Calu3 (cell line): ENCODE results near the gene CDH13. TPM values are rescaled to one million over a fixed set of nuclear protein-coding genes. Genes with fewer than 3 reads are reported as not detected.

ENCODE experiments used
- BruUV-seq: library from RNA; stranded (reverse); fragments of 400-500 nt; replicated peaks from 2 replicates; lab custom pipeline; 2021; lab: Mats Ljungman, UMichigan
- CTCF ChIA-PET: fragments of 300-600 bp; sonication (Branson Sonifier 250); formaldehyde crosslinking; loops from one replicate; lab custom pipeline; 2022; ENCODE audit warnings: antibody characterized with exemption; lab: Charles Lee
- DNase-seq: peaks from one replicate; pipeline ENCODE4 v3.0.0; 2022
- H3K27ac Mint-ChIP-seq: one replicate; pipeline ENCODE4 v1.8.0; 2022; ENCODE audit warnings: mixed read lengths; ENCODE audit not compliant: unreplicated experiment
- H3K27me3 Mint-ChIP-seq: one replicate; pipeline ENCODE4 v1.8.0; 2022; ENCODE audit warnings: mixed read lengths; ENCODE audit not compliant: unreplicated experiment
- H3K36me3 Mint-ChIP-seq: one replicate; pipeline ENCODE4 v1.8.0; 2022; ENCODE audit warnings: mild to moderate bottlenecking, moderate library complexity, mixed read lengths; ENCODE audit not compliant: insufficient read depth, unreplicated experiment
- H3K4me1 Mint-ChIP-seq: one replicate; pipeline ENCODE4 v1.8.0; 2022; ENCODE audit warnings: mild to moderate bottlenecking, low read depth, mixed read lengths; ENCODE audit not compliant: unreplicated experiment
- H3K4me3 Mint-ChIP-seq: one replicate; pipeline ENCODE4 v1.8.0; 2022; ENCODE audit warnings: mild to moderate bottlenecking, low read depth, moderate library complexity, mixed read lengths; ENCODE audit not compliant: unreplicated experiment
- H3K9me3 Mint-ChIP-seq: one replicate; pipeline ENCODE4 v1.8.0; 2022; ENCODE audit warnings: low read depth, mixed read lengths; ENCODE audit not compliant: unreplicated experiment
- CTCF ChIP-seq: fragments of 200-600 bp; IDR thresholded peaks from one replicate; pipeline ENCODE4 v1.8.0; 2022; ENCODE audit warnings: antibody characterized with exemption; ENCODE audit not compliant: unreplicated experiment
- intact Hi-C: fragments of 100-400 bp; cut with micrococcal nuclease; formaldehyde crosslinking; loops from one replicate; pipeline ENCODE4 v1.10.0; 2022; ENCODE audit not compliant: unreplicated experiment
- total RNA-seq: library from RNA; stranded (reverse); gene quantifications from 2 replicates; pipeline ENCODE4 v1.2.3, GENCODE V29; 2022

CDH13 gene
- total RNA-seq, 1 experiment from 2014 or later, result not detected

- H3K9me3 Mint-ChIP-seq, result peaks cover 26% of the 10 kb centered on the region
- H3K27me3 Mint-ChIP-seq, result no peaks in the 10 kb centered on the region
- DNase-seq, result no peak
- no peaks in the 10 kb centered on the region for H3K36me3 Mint-ChIP-seq
- BruUV-seq, result no TSS peak
- H3K27ac Mint-ChIP-seq, result no peak overlapping the region
- intact Hi-C loops, result no loop called here
- no peaks in the 10 kb centered on the region for H3K4me1 Mint-ChIP-seq
- no peak for TF ChIP-seq CTCF
- H3K4me3 Mint-ChIP-seq, result no peak overlapping the region
- CTCF ChIA-PET, result no interaction called here
Measured at GRCh38 chr16:82882982-82883835, 256.4 kb downstream of the CDH13 start.

GRCh38 chr16:82884320-82884898 is 257.6 kb downstream of the CDH13 start:
- Mint-ChIP-seq H3K27me3 (no peaks in the 10 kb centered on the region), H3K9me3 (peaks cover 26% of the 10 kb centered on the region), H3K4me1 (no peaks in the 10 kb centered on the region), H3K4me3 (no peak overlapping the region), H3K27ac (no peak overlapping the region), H3K36me3 (no peaks in the 10 kb centered on the region)
- no peak for TF ChIP-seq CTCF
- intact Hi-C loops, result no loop called here
- CTCF ChIA-PET, result no interaction called here
- DNase-seq, result no peak
- BruUV-seq, result no TSS peak

- no TSS peak for BruUV-seq
- TF ChIP-seq CTCF, result no peak
Measured at GRCh38 chr16:82886146-82886545, 259.4 kb downstream of the CDH13 start.

GRCh38 chr16:82888591-82889001 is 261.8 kb downstream of the CDH13 start:
- no peak for DNase-seq
- Mint-ChIP-seq H3K27me3 (no peaks in the 10 kb centered on the region), H3K4me1 (no peaks in the 10 kb centered on the region), H3K27ac (no peak overlapping the region), H3K36me3 (no peaks in the 10 kb centered on the region), H3K4me3 (no peak overlapping the region), H3K9me3 (peaks cover 15% of the 10 kb centered on the region)
- BruUV-seq, result no TSS peak
- TF ChIP-seq CTCF, result no peak
- intact Hi-C loops, result no loop called here
- CTCF ChIA-PET, result no interaction called here

More at GRCh38 chr16:82886146-82886545, 259.4 kb downstream of the CDH13 start:
- H3K36me3 Mint-ChIP-seq, result no peaks in the 10 kb centered on the region
- H3K4me3 Mint-ChIP-seq, result no peak overlapping the region
- no peaks in the 10 kb centered on the region for H3K4me1 Mint-ChIP-seq
- DNase-seq, result no peak
- intact Hi-C loops, result no loop called here
- CTCF ChIA-PET, result no interaction called here
- H3K9me3 Mint-ChIP-seq, result peaks cover 20% of the 10 kb centered on the region
- no peaks in the 10 kb centered on the region for H3K27me3 Mint-ChIP-seq
- H3K27ac Mint-ChIP-seq, result no peak overlapping the region
